Measurements from ENCODE around the gene DNAJC16. TPM values are rescaled to one million over a fixed set of nuclear protein-coding genes. Genes with fewer than 3 reads are reported as not detected.

Gene DNAJC16
- total RNA-seq, 4 donors from 2014 or later = 20.0 to 43.1 (median 22.6) TPM

DNA sequence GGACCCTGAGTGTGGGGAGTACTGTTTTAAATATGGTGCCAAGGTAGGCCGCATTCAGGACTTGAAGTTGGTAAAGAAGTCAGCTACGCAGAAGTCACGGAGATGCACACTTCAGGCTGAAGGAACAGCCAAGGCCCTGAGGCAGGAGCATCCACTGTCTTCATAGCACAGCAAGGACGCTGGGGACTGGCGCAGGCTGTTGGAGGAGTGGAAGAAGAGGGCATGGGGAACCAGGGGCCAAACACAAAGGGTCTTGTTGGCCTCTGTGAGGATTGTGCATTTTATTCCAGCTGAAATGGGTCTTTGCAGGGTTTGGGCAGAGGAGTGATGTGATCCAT is 16.6 kb downstream of the DNAJC16 start:
- intact Hi-C loops (cut with DNase I; ENCODE audit: low total_unique reads) = no loop called here
- H3K36me3 ChIP-seq = peaks cover 4 to 78% of the 10 kb centered on the region in 2 donors
- TF ChIP-seq POLR2A (IDR thresholded peaks at IDR 0.05) = no peak
- TF ChIP-seq, protein P1, sequence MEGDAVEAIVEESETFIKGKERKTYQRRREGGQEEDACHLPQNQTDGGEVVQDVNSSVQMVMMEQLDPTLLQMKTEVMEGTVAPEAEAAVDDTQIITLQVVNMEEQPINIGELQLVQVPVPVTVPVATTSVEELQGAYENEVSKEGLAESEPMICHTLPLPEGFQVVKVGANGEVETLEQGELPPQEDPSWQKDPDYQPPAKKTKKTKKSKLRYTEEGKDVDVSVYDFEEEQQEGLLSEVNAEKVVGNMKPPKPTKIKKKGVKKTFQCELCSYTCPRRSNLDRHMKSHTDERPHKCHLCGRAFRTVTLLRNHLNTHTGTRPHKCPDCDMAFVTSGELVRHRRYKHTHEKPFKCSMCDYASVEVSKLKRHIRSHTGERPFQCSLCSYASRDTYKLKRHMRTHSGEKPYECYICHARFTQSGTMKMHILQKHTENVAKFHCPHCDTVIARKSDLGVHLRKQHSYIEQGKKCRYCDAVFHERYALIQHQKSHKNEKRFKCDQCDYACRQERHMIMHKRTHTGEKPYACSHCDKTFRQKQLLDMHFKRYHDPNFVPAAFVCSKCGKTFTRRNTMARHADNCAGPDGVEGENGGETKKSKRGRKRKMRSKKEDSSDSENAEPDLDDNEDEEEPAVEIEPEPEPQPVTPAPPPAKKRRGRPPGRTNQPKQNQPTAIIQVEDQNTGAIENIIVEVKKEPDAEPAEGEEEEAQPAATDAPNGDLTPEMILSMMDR (IDR thresholded peaks at IDR 0.05 in 4 of 5, conservative IDR thresholded peaks at IDR 0.05 in 1 of 5) = no peak

DNA sequence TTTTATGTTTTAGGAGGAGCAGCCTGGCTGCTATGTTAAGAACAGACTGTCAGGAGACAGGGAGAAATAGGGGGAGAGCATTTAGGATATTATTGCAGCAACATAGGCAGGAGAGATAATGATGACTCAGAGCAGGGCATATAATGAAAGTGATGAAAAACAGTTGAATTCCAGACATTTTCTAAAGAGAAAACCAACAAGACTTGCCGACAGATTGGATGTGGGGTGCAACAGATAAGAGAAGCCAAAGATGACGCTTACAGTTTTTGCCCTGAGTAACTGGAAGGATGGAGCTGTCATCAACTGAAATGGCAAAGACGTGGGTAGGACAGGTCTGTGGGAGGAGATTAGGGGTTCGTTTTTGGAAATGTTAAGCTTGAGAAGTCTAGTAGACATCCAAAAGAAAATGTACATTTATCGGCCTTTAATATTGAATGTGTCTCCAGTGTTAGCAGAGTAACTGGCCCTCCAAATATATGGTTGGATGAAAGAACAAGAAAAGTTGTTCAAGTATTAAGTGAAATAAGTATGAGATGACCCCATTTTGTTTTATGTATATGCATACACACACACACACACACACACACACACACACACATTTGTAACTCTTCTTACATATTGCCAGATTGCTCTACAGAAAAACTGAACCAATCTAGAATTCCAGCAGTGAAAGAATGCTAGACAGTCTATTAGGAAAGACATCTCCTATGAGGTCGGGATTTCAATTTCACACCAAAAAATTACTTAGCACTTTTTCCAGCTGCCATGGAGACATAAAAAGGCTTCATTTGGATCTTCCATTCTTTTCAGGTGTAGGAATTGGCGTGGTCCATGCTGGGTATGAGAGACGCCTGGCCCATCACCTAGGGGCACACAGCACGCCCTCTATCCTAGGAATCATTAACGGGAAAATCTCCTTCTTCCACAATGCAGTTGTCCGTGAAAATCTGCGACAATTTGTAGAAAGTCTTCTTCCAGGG is 17.2 kb downstream of the DNAJC16 start:
- H3K36me3 ChIP-seq = peaks cover 4 to 78% of the 10 kb centered on the region in 2 donors
- TF ChIP-seq POLR2A (IDR thresholded peaks at IDR 0.05) = no peak
- TF ChIP-seq, protein P1 (IDR thresholded peaks at IDR 0.05 in 4 of 5, conservative IDR thresholded peaks at IDR 0.05 in 1 of 5) = no peak

More for the DNA sequence above, 16.6 kb downstream of the DNAJC16 start:
- no peak overlapping the region for H3K27ac ChIP-seq
- DNase-seq = no peak
- no peaks in the 10 kb centered on the region for H3K27me3 ChIP-seq
- in situ Hi-C loops (cut with MboI; ENCODE audit: low sequenced_read_pairs in 4 of 4) = no loop called here
- no peak for ATAC-seq
- H3K4me3 ChIP-seq = no peak overlapping the region
- peaks cover 0 to 6% of the 10 kb centered on the region in 2 donors for H3K4me1 ChIP-seq
- no peaks in the 10 kb centered on the region for H3K9me3 ChIP-seq

GRCh38 chr1:15546641-15547040 is 20.0 kb downstream of the DNAJC16 start:
- Histone ChIP-seq H3K27me3 (no peaks in the 10 kb centered on the region), H3K9me3 (no peaks in the 10 kb centered on the region), H3K4me1 (no peaks in the 10 kb centered on the region), H3K36me3 (peaks cover 4 to 64% of the 10 kb centered on the region in 2 donors), H3K27ac (no peak overlapping the region), H3K4me3 (no peak overlapping the region)
- TF ChIP-seq POLR2A (IDR thresholded peaks at IDR 0.05) = no peak
- TF ChIP-seq, protein P1 (IDR thresholded peaks at IDR 0.05 in 4 of 5, conservative IDR thresholded peaks at IDR 0.05 in 1 of 5) = no peak
- intact Hi-C loops (cut with DNase I; ENCODE audit: low total_unique reads) (no loop called here), in situ Hi-C loops (cut with MboI; ENCODE audit: low sequenced_read_pairs in 4 of 4) (no loop called here)
- no peak for DNase-seq
- no peak for ATAC-seq

More for the DNA sequence above, 17.2 kb downstream of the DNAJC16 start:
- no peak for DNase-seq
- in situ Hi-C loops (cut with MboI; ENCODE audit: low sequenced_read_pairs in 4 of 4) = no loop called here
- no peaks in the 10 kb centered on the region for H3K27me3 ChIP-seq
- H3K9me3 ChIP-seq = no peaks in the 10 kb centered on the region
- H3K27ac ChIP-seq = no peak overlapping the region
- no peak for ATAC-seq
- H3K4me1 ChIP-seq = peaks cover 0 to 6% of the 10 kb centered on the region in 2 donors
- no peak overlapping the region for H3K4me3 ChIP-seq
- intact Hi-C loops (cut with DNase I; ENCODE audit: low total_unique reads) = no loop called here

GRCh38 chr1:15550573-15550972 is 23.9 kb downstream of the DNAJC16 start:
- no peaks in the 10 kb centered on the region for H3K27me3 ChIP-seq
- no peak for DNase-seq
- peaks cover 0 to 42% of the 10 kb centered on the region in 2 donors for H3K36me3 ChIP-seq
- in situ Hi-C loops (cut with MboI; ENCODE audit: low sequenced_read_pairs in 4 of 4) = no loop called here
- H3K9me3 ChIP-seq = no peaks in the 10 kb centered on the region
- no peak overlapping the region for H3K27ac ChIP-seq
- no peaks in the 10 kb centered on the region for H3K4me1 ChIP-seq
- TF ChIP-seq, protein P1 (IDR thresholded peaks at IDR 0.05 in 4 of 5, conservative IDR thresholded peaks at IDR 0.05 in 1 of 5) = no peak
- TF ChIP-seq POLR2A (IDR thresholded peaks at IDR 0.05) = no peak
- intact Hi-C loops (cut with DNase I; ENCODE audit: low total_unique reads) = no loop called here
- H3K4me3 ChIP-seq = no peak overlapping the region
- no peak for ATAC-seq

Data from gastrocnemius medialis (tissue), 4 donors.